Sigmoid colon (tissue), 4 donors: Measurements from ENCODE around the gene TREML2.

Source experiments
- EP300 ChIP-seq, 4 donors: sonication (generic); formaldehyde crosslinking; IDR thresholded peaks; one replicate each; pipeline ENCODE4 v1.6.1; 2017; ENCODE audit warnings: antibody characterized with exemption in 4 of 4
- POLR2A ChIP-seq, 2 donors: fragments of 450-650 bp; IDR thresholded peaks; one replicate each; pipeline ENCODE4 v1.6.1; 2016; ENCODE audit warnings: antibody characterized with exemption in 2 of 2, mild to moderate bottlenecking in 2 of 2, moderate library complexity in 2 of 2
- TF ChIP-seq, protein P1 (sequence below), 4 experiments: fragments of 450-650 bp in 3 of 4; fragments of 200-600 bp in 1 of 4; IDR thresholded peaks; one replicate each; pipeline ENCODE4 v1.5.1; 2016 to 2019; ENCODE audit warnings: antibody characterized with exemption in 4 of 4, mild to moderate bottlenecking in 3 of 4, moderate library complexity in 2 of 4

DNA sequence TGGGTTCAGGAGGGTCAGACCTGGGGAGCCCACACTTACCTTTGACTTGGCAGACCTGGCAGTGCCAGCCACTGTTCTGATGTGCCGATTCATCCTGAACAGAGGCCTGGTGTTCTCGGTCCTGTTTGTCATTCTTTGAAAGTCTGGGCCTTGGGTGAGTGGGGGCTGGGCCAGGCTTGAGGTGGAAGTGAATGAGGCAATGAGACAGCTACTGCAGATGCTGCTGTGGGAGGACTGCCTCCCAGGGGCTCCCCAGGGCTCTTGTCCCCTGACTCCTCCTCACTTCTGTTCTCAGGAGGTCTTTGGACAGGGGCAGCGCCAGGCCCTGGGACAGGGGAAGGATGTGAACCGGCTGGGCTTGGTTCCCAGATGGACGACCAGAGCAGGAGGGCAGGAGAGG lies 21.6 kb upstream of the TREML2 start:
- TF ChIP-seq EP300 (IDR thresholded peaks at IDR 0.05): no peak
- TF ChIP-seq, protein P1, sequence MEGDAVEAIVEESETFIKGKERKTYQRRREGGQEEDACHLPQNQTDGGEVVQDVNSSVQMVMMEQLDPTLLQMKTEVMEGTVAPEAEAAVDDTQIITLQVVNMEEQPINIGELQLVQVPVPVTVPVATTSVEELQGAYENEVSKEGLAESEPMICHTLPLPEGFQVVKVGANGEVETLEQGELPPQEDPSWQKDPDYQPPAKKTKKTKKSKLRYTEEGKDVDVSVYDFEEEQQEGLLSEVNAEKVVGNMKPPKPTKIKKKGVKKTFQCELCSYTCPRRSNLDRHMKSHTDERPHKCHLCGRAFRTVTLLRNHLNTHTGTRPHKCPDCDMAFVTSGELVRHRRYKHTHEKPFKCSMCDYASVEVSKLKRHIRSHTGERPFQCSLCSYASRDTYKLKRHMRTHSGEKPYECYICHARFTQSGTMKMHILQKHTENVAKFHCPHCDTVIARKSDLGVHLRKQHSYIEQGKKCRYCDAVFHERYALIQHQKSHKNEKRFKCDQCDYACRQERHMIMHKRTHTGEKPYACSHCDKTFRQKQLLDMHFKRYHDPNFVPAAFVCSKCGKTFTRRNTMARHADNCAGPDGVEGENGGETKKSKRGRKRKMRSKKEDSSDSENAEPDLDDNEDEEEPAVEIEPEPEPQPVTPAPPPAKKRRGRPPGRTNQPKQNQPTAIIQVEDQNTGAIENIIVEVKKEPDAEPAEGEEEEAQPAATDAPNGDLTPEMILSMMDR (IDR thresholded peaks at IDR 0.05): no peak
- no peak for TF ChIP-seq POLR2A (IDR thresholded peaks at IDR 0.05)
